ENCODE results near the gene TNXB. TPM values are rescaled to one million over a fixed set of nuclear protein-coding genes. Genes with fewer than 3 reads are reported as not detected.
A peak's percentile ranks its signal among the peaks of the same experiment; 100 is the strongest.

Gene TNXB
- total RNA-seq, 3 donors from 2014 or later = 32.9 to 109 (median 89.8) TPM

DNA sequence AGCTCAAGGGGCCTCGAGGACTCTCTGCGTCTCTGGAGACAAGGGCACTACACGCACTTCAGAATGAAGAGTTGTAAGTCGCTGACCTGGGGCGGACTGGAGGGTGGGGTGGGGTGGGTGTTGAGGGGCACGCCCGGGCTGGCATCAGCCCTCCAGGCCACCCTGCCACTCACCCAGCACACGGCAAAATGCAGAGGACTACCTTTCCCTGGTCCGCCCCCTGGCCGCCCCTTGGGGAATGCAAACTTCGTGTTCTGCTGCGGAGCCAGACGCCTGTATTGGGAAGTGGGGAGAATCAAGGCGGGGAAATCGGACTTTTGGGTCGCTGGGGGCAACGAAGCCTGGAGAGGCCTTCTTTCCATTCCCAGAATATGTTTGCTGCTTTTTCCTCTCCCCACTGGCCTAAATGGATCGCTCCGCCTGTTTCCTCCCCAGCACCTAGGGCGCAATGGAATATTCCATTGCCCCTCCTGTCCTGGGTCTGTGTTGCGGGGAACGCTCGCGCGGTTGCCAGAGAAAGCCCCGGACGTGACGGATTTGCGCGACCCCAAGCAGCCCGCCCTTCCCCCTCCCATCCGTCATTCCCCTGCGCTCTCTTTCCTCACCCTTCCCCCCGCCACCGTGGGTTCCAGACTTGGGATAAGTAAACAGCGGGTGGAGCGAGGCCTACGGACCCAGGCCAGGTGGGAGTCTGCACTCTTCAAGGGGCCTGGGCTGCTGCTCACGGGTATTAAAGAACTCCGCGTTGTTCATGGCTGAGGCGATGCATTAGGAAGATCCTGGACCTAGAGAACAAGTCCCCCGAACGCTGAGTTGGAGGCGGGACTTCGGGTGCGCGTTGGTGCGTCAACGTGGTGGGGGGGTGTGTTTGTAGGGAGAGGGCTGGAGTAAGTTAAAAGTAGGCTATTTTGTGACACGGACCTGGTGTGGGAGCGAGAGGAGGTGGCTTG, 44.7 kb upstream of the TNXB start, which contains the start of gene PPT2:
Gene PPT2 (plus strand): TSS at position 578 of the 950 bp plus-strand sequence. CDS start 454 bp downstream, outside the sequence.
- H3K36me3 ChIP-seq = no peaks in the 10 kb centered on the region
- H3K27ac ChIP-seq = peak within 1 kb of the TSS; percentile 89 to 98
- H3K4me1 ChIP-seq = peaks cover 0 to 11% of the 10 kb centered on the region in 2 donors
- H3K4me3 ChIP-seq = peak within 1 kb of the TSS; percentile 76 to 84 (median 82)
- intact Hi-C loops (cut with DNase I; ENCODE audit: low total_unique reads) = no loop called here
- TF ChIP-seq POLR2AphosphoS5 (IDR thresholded peaks at IDR 0.05) = peak; percentile 73 to 87 (median 82)
- TF ChIP-seq, protein P1, sequence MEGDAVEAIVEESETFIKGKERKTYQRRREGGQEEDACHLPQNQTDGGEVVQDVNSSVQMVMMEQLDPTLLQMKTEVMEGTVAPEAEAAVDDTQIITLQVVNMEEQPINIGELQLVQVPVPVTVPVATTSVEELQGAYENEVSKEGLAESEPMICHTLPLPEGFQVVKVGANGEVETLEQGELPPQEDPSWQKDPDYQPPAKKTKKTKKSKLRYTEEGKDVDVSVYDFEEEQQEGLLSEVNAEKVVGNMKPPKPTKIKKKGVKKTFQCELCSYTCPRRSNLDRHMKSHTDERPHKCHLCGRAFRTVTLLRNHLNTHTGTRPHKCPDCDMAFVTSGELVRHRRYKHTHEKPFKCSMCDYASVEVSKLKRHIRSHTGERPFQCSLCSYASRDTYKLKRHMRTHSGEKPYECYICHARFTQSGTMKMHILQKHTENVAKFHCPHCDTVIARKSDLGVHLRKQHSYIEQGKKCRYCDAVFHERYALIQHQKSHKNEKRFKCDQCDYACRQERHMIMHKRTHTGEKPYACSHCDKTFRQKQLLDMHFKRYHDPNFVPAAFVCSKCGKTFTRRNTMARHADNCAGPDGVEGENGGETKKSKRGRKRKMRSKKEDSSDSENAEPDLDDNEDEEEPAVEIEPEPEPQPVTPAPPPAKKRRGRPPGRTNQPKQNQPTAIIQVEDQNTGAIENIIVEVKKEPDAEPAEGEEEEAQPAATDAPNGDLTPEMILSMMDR (IDR thresholded peaks at IDR 0.05) = peak in 1 of 3 donors; percentile 18
- TF ChIP-seq POLR2A (IDR thresholded peaks at IDR 0.05) = peak; percentile 17
- H3K27me3 ChIP-seq = no peaks in the 10 kb centered on the region
- H3K9me3 ChIP-seq = no peaks in the 10 kb centered on the region
- peak; percentile 84 to 86 for DNase-seq (ENCODE audit: low spot score in 2 of 2)

DNA sequence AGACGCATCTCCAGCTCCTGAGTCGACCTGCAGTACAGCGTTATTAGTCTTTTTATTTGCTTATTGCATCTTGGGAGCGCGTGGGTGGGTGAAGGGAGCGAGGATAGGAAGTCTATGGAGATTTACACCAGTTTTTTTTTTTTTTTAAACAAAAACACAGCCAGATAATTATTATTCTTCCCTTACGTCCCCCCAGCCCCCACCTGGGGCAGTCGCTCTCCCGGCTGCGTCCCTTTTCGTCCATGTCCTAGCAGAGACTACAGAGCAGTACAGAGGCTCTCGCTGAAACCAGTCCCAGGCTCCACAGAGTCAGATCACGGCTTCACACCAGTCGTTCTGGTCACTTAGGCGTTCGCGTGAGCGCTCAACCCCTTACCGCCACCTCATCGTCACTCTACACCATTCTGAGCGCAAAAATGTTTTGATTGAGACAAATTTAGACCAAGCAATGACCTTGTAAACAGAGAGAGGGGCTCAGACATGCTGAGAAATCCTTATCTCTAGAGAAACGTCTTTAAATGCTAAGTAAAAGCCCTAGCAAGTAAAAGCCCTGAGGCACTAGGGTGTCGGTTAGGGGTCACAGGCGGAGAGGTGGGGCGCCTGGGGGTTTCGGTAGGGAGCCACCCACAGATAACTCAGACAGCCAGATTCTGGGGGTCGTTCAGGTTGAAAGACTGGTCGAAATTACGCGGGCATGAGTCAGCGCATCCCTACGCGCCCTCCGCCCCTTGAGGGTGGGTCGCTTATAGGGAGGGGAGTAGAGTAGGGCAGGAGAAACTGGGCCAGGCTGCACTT, 43.8 kb upstream of the TNXB start:
- intact Hi-C loops (cut with DNase I; ENCODE audit: low total_unique reads) = no loop called here
- Histone ChIP-seq H3K27ac (peak overlapping the region; percentile 89 to 98), H3K4me1 (peaks cover 0 to 11% of the 10 kb centered on the region in 2 donors), H3K4me3 (peak overlapping the region; percentile 76 to 84 (median 82)), H3K9me3 (no peaks in the 10 kb centered on the region), H3K36me3 (no peaks in the 10 kb centered on the region), H3K27me3 (no peaks in the 10 kb centered on the region)
- no peak for DNase-seq (ENCODE audit: low spot score in 2 of 2)
- TF ChIP-seq POLR2AphosphoS5 (IDR thresholded peaks at IDR 0.05) (no peak), POLR2A (IDR thresholded peaks at IDR 0.05) (no peak)
- TF ChIP-seq, protein P1 (IDR thresholded peaks at IDR 0.05) = no peak

DNA sequence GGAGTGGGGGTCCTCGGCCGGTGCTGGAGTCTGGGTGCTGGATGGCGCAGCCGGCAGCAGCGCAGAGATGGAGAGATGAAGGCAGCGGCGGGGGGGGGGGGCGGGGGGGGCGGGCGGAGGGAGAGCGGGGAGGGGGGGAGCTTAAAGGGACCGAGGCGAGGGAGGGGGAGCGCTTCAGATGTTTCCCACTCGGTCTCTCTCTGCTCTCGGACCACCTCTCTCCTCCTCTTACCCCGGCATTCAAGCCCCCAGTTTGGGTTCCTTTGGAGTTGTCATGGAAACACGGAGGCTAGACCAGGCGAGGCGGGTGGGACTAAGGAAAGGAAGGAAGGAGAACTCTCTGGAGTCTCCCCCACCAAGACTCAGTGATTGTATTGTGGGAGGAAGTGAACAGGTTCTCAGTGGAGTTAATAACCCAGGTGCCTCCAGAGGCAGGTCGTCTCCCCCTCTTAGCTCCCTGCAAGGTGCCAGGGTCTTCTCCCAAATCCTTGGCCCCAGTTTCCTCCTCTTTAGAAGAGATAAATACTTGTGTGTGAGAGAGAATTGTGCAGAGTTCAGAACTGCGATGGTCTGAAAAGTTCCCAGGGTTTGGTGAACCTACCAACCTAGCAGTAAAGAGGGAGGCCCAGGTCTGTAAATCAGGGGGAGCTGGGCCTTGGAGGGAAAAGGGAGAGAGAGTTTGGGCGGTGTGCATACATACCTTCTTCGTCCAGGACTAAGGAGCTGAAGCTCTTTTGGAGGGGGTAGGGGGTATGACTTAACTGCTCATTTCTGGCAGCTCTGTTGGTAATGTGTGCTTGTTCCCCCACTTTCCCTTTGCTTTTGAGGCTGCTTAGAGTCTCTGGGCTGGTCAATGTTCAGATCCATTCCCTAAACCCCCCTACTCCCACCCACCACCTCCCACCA, 43.0 kb upstream of the TNXB start, which contains the start of gene PRRT1:
Gene PRRT1 (minus strand): TSS at position 77 of the 906 bp plus-strand sequence. CDS start 112 bp downstream, outside the sequence.
- H3K4me3 ChIP-seq = peak within 1 kb of the TSS; percentile 76 to 84 (median 82)
- H3K27ac ChIP-seq = peak within 1 kb of the TSS; percentile 89 to 98
- TF ChIP-seq POLR2AphosphoS5 (IDR thresholded peaks at IDR 0.05) = no peak
- TF ChIP-seq, protein P1 (IDR thresholded peaks at IDR 0.05) = no peak
- TF ChIP-seq POLR2A (IDR thresholded peaks at IDR 0.05) = no peak
- DNase-seq (ENCODE audit: low spot score in 2 of 2) = no peak
- H3K36me3 ChIP-seq = no peaks in the 10 kb centered on the region
- H3K27me3 ChIP-seq = no peaks in the 10 kb centered on the region
- intact Hi-C loops (cut with DNase I; ENCODE audit: low total_unique reads) = no loop called here
- H3K4me1 ChIP-seq = peaks cover 0 to 11% of the 10 kb centered on the region in 2 donors
- no peaks in the 10 kb centered on the region for H3K9me3 ChIP-seq

DNA sequence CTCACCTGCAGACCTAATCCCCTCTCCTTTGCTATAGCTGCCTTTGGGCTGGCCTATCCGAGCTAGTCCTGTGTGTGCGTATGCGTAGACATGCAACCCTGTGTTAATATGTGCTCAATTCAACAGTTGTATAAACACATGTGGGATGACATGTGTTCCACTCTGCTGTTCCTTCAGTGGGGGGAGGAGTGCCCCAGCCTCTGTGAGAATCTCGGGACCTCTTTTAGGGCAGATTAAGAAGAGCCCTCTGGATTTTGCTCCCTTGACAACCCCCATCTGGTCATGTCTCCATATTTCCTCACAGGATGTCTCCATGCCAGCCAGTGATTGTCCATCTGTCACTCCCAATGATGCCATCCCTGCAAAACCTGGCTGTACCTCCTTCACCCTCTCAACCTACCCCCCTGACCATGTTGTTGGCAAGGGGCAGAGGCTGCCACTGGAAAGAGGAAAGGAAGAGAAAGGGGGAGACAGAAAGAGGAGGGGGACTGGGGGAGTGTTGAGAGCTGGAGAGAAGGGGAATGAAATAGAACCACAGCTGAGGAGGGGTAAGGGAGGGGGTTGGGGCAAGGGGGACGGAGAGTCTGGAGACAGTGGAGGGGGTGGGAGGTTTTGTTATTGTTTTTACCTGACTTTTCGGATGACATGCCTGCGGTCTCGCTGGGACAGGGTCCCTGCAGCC, 42.2 kb upstream of the TNXB start:
- Histone ChIP-seq H3K27ac (peak overlapping the region in 1 of 2 donors; percentile 98), H3K36me3 (no peaks in the 10 kb centered on the region), H3K4me3 (peak overlapping the region; percentile 36 to 84 (median 82)), H3K9me3 (no peaks in the 10 kb centered on the region), H3K4me1 (peaks cover 0 to 11% of the 10 kb centered on the region in 2 donors), H3K27me3 (no peaks in the 10 kb centered on the region)
- TF ChIP-seq, protein P1 (IDR thresholded peaks at IDR 0.05) = no peak
- no peak for TF ChIP-seq POLR2A (IDR thresholded peaks at IDR 0.05)
- TF ChIP-seq POLR2AphosphoS5 (IDR thresholded peaks at IDR 0.05) = no peak
- DNase-seq (ENCODE audit: low spot score in 2 of 2) = no peak
- intact Hi-C loops (cut with DNase I; ENCODE audit: low total_unique reads) = no loop called here
